GM12878 (cell line): ENCODE results near the gene IFIT2. TPM values are rescaled to one million over a fixed set of nuclear protein-coding genes. Genes with fewer than 3 reads are reported as not detected.

ENCODE experiments used
- CBX5 ChIP-seq: sonication (generic); IDR thresholded peaks from 2 replicates; pipeline ENCODE4 v1.6.1; 2016; ENCODE audit warnings: low read depth, moderate library complexity, mild to moderate bottlenecking, inconsistent platforms
- CEBPB ChIP-seq, 2 experiments: fragments of 150-350 bp in 1 of 2; IDR thresholded peaks; 2 replicates each; pipeline ENCODE4 v1.6.1; 2012 to 2014; ENCODE audit warnings: low read depth in 2 of 2, low read length in 2 of 2, borderline replicate concordance in 1 of 2, inconsistent platforms in 1 of 2
- CEBPZ ChIP-seq: fragments of 150-350 bp; IDR thresholded peaks from 2 replicates; pipeline ENCODE4 v1.6.1; 2016; ENCODE audit warnings: low read depth, low read length
- HCFC1 ChIP-seq: fragments of 150-350 bp; IDR thresholded peaks from 2 replicates; pipeline ENCODE4 v1.6.1; 2014; ENCODE audit warnings: low read length
- JUNB ChIP-seq: IDR thresholded peaks from 2 replicates; pipeline ENCODE4 v1.6.1; 2016; ENCODE audit warnings: antibody characterized with exemption, mild to moderate bottlenecking
- MEF2B ChIP-seq: fragments of 450-650 bp; IDR thresholded peaks from 2 replicates; pipeline ENCODE4 v1.6.1; 2018; ENCODE audit warnings: mild to moderate bottlenecking, moderate library complexity; ENCODE audit not compliant: partially characterized antibody, poor library complexity, severe bottlenecking
- PAX5 ChIP-seq: IDR thresholded peaks from 2 replicates; pipeline ENCODE4 v1.6.1; 2011; ENCODE audit warnings: low read depth, low read length, borderline replicate concordance
- POLR2AphosphoS2 ChIP-seq: IDR thresholded peaks from 2 replicates; pipeline ENCODE4 v1.6.1; 2011; ENCODE audit warnings: low read depth, mild to moderate bottlenecking, low read length, improper control_type of control experiment, moderate library complexity
- POLR2AphosphoS5 ChIP-seq: IDR thresholded peaks from 2 replicates; pipeline ENCODE4 v1.6.1; 2011; ENCODE audit warnings: mild to moderate bottlenecking, low read length, inconsistent platforms
- POU2F2 ChIP-seq: IDR thresholded peaks from 3 replicates; pipeline ENCODE4 v1.6.1; 2011; ENCODE audit warnings: low read depth, mild to moderate bottlenecking, low read length, borderline replicate concordance
- RAD51 ChIP-seq: fragments of 450-650 bp; IDR thresholded peaks from 2 replicates; pipeline ENCODE4 v1.6.1; 2016; ENCODE audit warnings: moderate library complexity, mild to moderate bottlenecking, inconsistent platforms
- RCOR1 ChIP-seq: conservative IDR thresholded peaks from 2 replicates; pipeline ENCODE4 v1.6.1; 2012; ENCODE audit warnings: low read depth, low read length, improper control_type of control experiment
- SMAD5 ChIP-seq: IDR thresholded peaks from 2 replicates; pipeline ENCODE4 v1.6.1; 2016; ENCODE audit warnings: antibody characterized with exemption, low read depth
- TAF1 ChIP-seq: IDR thresholded peaks from 2 replicates; pipeline ENCODE4 v1.6.1; 2011; ENCODE audit warnings: mild to moderate bottlenecking, low read depth, low read length, borderline replicate concordance
- ZNF207 ChIP-seq: fragments of 450-650 bp; IDR thresholded peaks from 2 replicates; pipeline ENCODE4 v1.6.1; 2014; ENCODE audit warnings: antibody characterized with exemption, mild to moderate bottlenecking, borderline replicate concordance
- ZNF384 ChIP-seq: IDR thresholded peaks from 2 replicates; pipeline ENCODE4 v1.6.1; 2012; ENCODE audit warnings: low read depth, mild to moderate bottlenecking, low read length, improper control_type of control experiment, borderline replicate concordance
- ZNF687 ChIP-seq: fragments of 450-650 bp; IDR thresholded peaks from 2 replicates; pipeline ENCODE4 v1.6.1; 2017; ENCODE audit warnings: mild to moderate bottlenecking, moderate library complexity
- polyA plus RNA-seq, 11 experiments: library from polyadenylated mRNA; depleted of rRNA in 4 of 11; unstranded in 6 of 11; stranded (reverse) in 5 of 11; fragments of >200 nt; fragmentation: Nextera tagmentation in 4 of 11; fragmentation: Illumina TruSeq in 1 of 11; extraction: Ambion mirVana in 4 of 11; extraction: Trizol in 1 of 11; gene quantifications; 1 replicate in 1 of 11; 2 replicates in 10 of 11; pipeline versions ENCODE4 v1.2.1 to v1.2.3, GENCODE V29; 2011 to 2016; ENCODE audit warnings: inconsistent platforms in 2 of 11, missing spikeins in 2 of 11, low read depth in 1 of 11
- total RNA-seq, 4 experiments: library from RNA; depleted of rRNA in 3 of 4; stranded (reverse); fragments of >200 nt in 3 of 4; fragmentation: Illumina TruSeq in 1 of 4; extraction: Trizol in 1 of 4; gene quantifications; 2 replicates each; pipeline versions ENCODE4 v1.2.1 to v1.2.3, GENCODE V29; 2013 to 2021
- TF ChIP-seq, protein P1 (sequence below): fragments of 450-650 bp; IDR thresholded peaks from 2 replicates; pipeline ENCODE4 v1.6.1; 2016; ENCODE audit warnings: mild to moderate bottlenecking
- TF ChIP-seq, protein P2 (sequence below): IDR thresholded peaks from 2 replicates; pipeline ENCODE4 v1.6.1; 2012; ENCODE audit warnings: low read length, inconsistent platforms

Gene IFIT2
- total and polyA plus RNA-seq, 10 of the 15 experiments (the other 5 are each of a cell fraction or from before 2014, with no cell fraction given): 5.2 to 14.8 (median 9.7) TPM

- no peak for TF ChIP-seq CEBPZ
- TF ChIP-seq, protein P1, sequence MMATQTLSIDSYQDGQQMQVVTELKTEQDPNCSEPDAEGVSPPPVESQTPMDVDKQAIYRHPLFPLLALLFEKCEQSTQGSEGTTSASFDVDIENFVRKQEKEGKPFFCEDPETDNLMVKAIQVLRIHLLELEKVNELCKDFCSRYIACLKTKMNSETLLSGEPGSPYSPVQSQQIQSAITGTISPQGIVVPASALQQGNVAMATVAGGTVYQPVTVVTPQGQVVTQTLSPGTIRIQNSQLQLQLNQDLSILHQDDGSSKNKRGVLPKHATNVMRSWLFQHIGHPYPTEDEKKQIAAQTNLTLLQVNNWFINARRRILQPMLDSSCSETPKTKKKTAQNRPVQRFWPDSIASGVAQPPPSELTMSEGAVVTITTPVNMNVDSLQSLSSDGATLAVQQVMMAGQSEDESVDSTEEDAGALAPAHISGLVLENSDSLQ: 0 out of 2 replicates have a peak, but pooled peaks have one; percentile 28
- TF ChIP-seq JUNB: 0 out of 2 replicates have a peak, but pooled peaks have one; percentile 11
- TF ChIP-seq PAX5: no peak
- no peak for TF ChIP-seq CEBPB (IDR thresholded peaks at IDR 0.05; ENCODE audit: borderline replicate concordance in 1 of 2, low read depth in 2 of 2, low read length in 2 of 2)
- no peak for TF ChIP-seq ZNF207
- no peak for TF ChIP-seq MEF2B
- TF ChIP-seq, protein P2, sequence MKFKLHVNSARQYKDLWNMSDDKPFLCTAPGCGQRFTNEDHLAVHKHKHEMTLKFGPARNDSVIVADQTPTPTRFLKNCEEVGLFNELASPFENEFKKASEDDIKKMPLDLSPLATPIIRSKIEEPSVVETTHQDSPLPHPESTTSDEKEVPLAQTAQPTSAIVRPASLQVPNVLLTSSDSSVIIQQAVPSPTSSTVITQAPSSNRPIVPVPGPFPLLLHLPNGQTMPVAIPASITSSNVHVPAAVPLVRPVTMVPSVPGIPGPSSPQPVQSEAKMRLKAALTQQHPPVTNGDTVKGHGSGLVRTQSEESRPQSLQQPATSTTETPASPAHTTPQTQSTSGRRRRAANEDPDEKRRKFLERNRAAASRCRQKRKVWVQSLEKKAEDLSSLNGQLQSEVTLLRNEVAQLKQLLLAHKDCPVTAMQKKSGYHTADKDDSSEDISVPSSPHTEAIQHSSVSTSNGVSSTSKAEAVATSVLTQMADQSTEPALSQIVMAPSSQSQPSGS: peak; percentile 33; the same call in 1 of the 2 replicates
- TF ChIP-seq RCOR1: no peak
- peak; percentile 81 for TF ChIP-seq POLR2AphosphoS5
- no peak for TF ChIP-seq POLR2AphosphoS2
- TF ChIP-seq RAD51: 0 out of 2 replicates have a peak, but pooled peaks have one; percentile 18
- TF ChIP-seq HCFC1: no peak
- no peak for TF ChIP-seq ZNF687
- TF ChIP-seq SMAD5: no peak
- TF ChIP-seq POU2F2: peak; percentile 52; the same call in 2 of the 3 replicates
- peak; percentile 82 for TF ChIP-seq ZNF384
- peak; percentile 54; the same call in 1 of the 2 replicates for TF ChIP-seq TAF1
- no peak for TF ChIP-seq CBX5
These were observed at the start of gene IFIT2 (continued) for GRCh38 chr10:89301721-89302445.
